HL-60/S4 (cell line): ENCODE results near the gene SCO2.

Source experiments
- in situ Hi-C: fragments of 300-500 bp; cut with MboI; formaldehyde crosslinking; loops from 2 replicates; pipeline ENCODE4 v1.14.3; 2022; ENCODE audit warnings: low sequenced_read_pairs

SCO2 gene

GRCh38 chr22:50525104-50525857 lies at the start of gene SCO2:
Gene SCO2 (minus strand): TSS chr22:50525598. CDS start chr22:50524411, 1,187 bp downstream.
- in situ Hi-C loops: no loop called here

- in situ Hi-C loops: no loop called here
These were observed 49.0 kb upstream of the SCO2 start for GRCh38 chr22:50574383-50574755.

- in situ Hi-C loops: no loop called here
These were observed 48.3 kb upstream of the SCO2 start for GRCh38 chr22:50573491-50574382.

GRCh38 chr22:50572965-50573364 lies 47.6 kb upstream of the SCO2 start:
- in situ Hi-C loops: no loop called here

GRCh38 chr22:50571264-50572175 lies 46.1 kb upstream of the SCO2 start:
- in situ Hi-C loops: no loop called here

GRCh38 chr22:50570861-50571260 lies 45.5 kb upstream of the SCO2 start:
- in situ Hi-C loops: no loop called here

GRCh38 chr22:50569896-50570535 lies 44.6 kb upstream of the SCO2 start:
- in situ Hi-C loops: no loop called here

- in situ Hi-C loops: no loop called here
These were observed 43.7 kb upstream of the SCO2 start for GRCh38 chr22:50569041-50569459.

- in situ Hi-C loops: no loop called here
These were observed 43.2 kb upstream of the SCO2 start for GRCh38 chr22:50568626-50569025.

GRCh38 chr22:50567721-50568252 lies 42.4 kb upstream of the SCO2 start:
- in situ Hi-C loops: no loop called here

GRCh38 chr22:50564289-50564688 lies 38.9 kb upstream of the SCO2 start:
- in situ Hi-C loops: no loop called here

GRCh38 chr22:50563413-50564160 lies 38.2 kb upstream of the SCO2 start:
- in situ Hi-C loops: no loop called here

- in situ Hi-C loops: no loop called here
These were observed 37.4 kb upstream of the SCO2 start, which contains the start of gene SYCE3 for GRCh38 chr22:50562523-50563412. Gene SYCE3 (minus strand): TSS chr22:50562919. CDS start chr22:50556405, 6,514 bp downstream.

- in situ Hi-C loops: no loop called here
These were observed 36.3 kb upstream of the SCO2 start for GRCh38 chr22:50561401-50562358.

- in situ Hi-C loops: no loop called here
These were observed 34.6 kb upstream of the SCO2 start for GRCh38 chr22:50560034-50560433.

GRCh38 chr22:50556703-50557102 lies 31.3 kb upstream of the SCO2 start:
- in situ Hi-C loops: no loop called here

- in situ Hi-C loops: no loop called here
These were observed 27.9 kb upstream of the SCO2 start for GRCh38 chr22:50553310-50553709.
